Measurements from ENCODE around the gene RPRD1A. TPM values are rescaled to one million over a fixed set of nuclear protein-coding genes. Genes with fewer than 3 reads are reported as not detected.

The RPRD1A gene
- total and polyA plus RNA-seq, 7 experiments from 2014 or later: 11.8 to 51.3 (median 27.6) TPM

- Mint-ChIP-seq H3K27ac (peak overlapping the region in 2 of 9 donors; percentile 14 to 27), H3K36me3 (peaks cover 0 to 40% (median 39%) of the 10 kb centered on the region in 5 donors), H3K27me3 (no peaks in the 10 kb centered on the region), H3K4me3 (peak overlapping the region in 4 of 10 donors; percentile 5 to 41 (median 25)), H3K9me3 (peaks cover 0 to 21% (median 8%) of the 10 kb centered on the region in 11 donors), H3K4me1 (peaks cover 8 to 75% (median 71%) of the 10 kb centered on the region in 7 donors)
- intact Hi-C loops (cut with micrococcal nuclease): no loop called here
- H3K36me3 ChIP-seq (ENCODE audit: control insufficient read depth in 2 of 3, insufficient read depth in 3 of 3, low read length in 3 of 3): peaks cover 0 to 11% (median 0%) of the 10 kb centered on the region in 3 experiments
- ChIA-PET POLR2A (no interaction called here), CTCF (no interaction called here)
- H3K27me3 ChIP-seq (ENCODE audit: control insufficient read depth in 2 of 2, insufficient read depth in 2 of 2, low read length in 2 of 2): no peaks in the 10 kb centered on the region
- ATAC-seq (no peak), DNase-seq (no peak)
- no peak overlapping the region for H3K4me3 ChIP-seq (ENCODE audit: low read length)
- peaks cover 0 to 9% (median 0%) of the 10 kb centered on the region in 3 experiments for H3K9me3 ChIP-seq (ENCODE audit: control insufficient read depth in 2 of 3, low read length in 3 of 3)
- H3K27ac ChIP-seq (ENCODE audit: low read depth, low read length): no peak overlapping the region
- H3K4me1 ChIP-seq (ENCODE audit: control insufficient read depth in 2 of 2, insufficient read depth in 2 of 2, low read length in 2 of 2): peaks cover 0 to 10% of the 10 kb centered on the region in 2 donors
Measured at GRCh38 chr18:36043153-36043552, 24.2 kb downstream of the RPRD1A start.

GRCh38 chr18:36041146-36041545 is 26.2 kb downstream of the RPRD1A start:
- Histone ChIP-seq H3K27ac (ENCODE audit: low read depth, low read length) (no peak overlapping the region), H3K36me3 (ENCODE audit: control insufficient read depth in 2 of 3, insufficient read depth in 3 of 3, low read length in 3 of 3) (peaks cover 0 to 18% (median 0%) of the 10 kb centered on the region in 3 experiments), H3K9me3 (ENCODE audit: control insufficient read depth in 2 of 3, low read length in 3 of 3) (peaks cover 0 to 12% (median 0%) of the 10 kb centered on the region in 3 experiments), H3K4me1 (ENCODE audit: control insufficient read depth in 2 of 2, insufficient read depth in 2 of 2, low read length in 2 of 2) (peaks cover 0 to 10% of the 10 kb centered on the region in 2 donors), H3K4me3 (ENCODE audit: low read length) (no peak overlapping the region), H3K27me3 (ENCODE audit: control insufficient read depth in 2 of 2, insufficient read depth in 2 of 2, low read length in 2 of 2) (no peaks in the 10 kb centered on the region)
- ChIA-PET CTCF (no interaction called here), POLR2A (no interaction called here)
- Mint-ChIP-seq H3K9me3 (peaks cover 0 to 21% (median 9%) of the 10 kb centered on the region in 11 donors), H3K27ac (peak overlapping the region in 4 of 9 donors; percentile 6 to 57 (median 11)), H3K4me1 (peaks cover 10 to 74% (median 64%) of the 10 kb centered on the region in 7 donors), H3K36me3 (peaks cover 5 to 44% (median 40%) of the 10 kb centered on the region in 5 donors), H3K4me3 (peak overlapping the region in 2 of 10 donors; percentile 8 to 41), H3K27me3 (no peaks in the 10 kb centered on the region)
- no peak for DNase-seq
- intact Hi-C loops (cut with micrococcal nuclease): no loop called here
- ATAC-seq: no peak

GRCh38 chr18:36038102-36038663 is 29.2 kb downstream of the RPRD1A start:
- peaks cover 0 to 12% (median 0%) of the 10 kb centered on the region in 3 experiments for H3K9me3 ChIP-seq (ENCODE audit: control insufficient read depth in 2 of 3, low read length in 3 of 3)
- Mint-ChIP-seq H3K4me3 (no peak overlapping the region), H3K4me1 (peaks cover 23 to 72% (median 65%) of the 10 kb centered on the region in 7 donors), H3K9me3 (peaks cover 0 to 21% (median 9%) of the 10 kb centered on the region in 11 donors), H3K27me3 (no peaks in the 10 kb centered on the region), H3K36me3 (peaks cover 5 to 51% (median 38%) of the 10 kb centered on the region in 5 donors), H3K27ac (no peak overlapping the region)
- H3K27ac ChIP-seq (ENCODE audit: low read depth, low read length): no peak overlapping the region
- intact Hi-C loops (cut with micrococcal nuclease): no loop called here
- ATAC-seq (no peak), DNase-seq (no peak)
- CTCF ChIA-PET: no interaction called here
- H3K27me3 ChIP-seq (ENCODE audit: control insufficient read depth in 2 of 2, insufficient read depth in 2 of 2, low read length in 2 of 2): no peaks in the 10 kb centered on the region
- POLR2A ChIA-PET: no interaction called here
- no peak overlapping the region for H3K4me3 ChIP-seq (ENCODE audit: low read length)
- H3K36me3 ChIP-seq (ENCODE audit: control insufficient read depth in 2 of 3, insufficient read depth in 3 of 3, low read length in 3 of 3): peaks cover 0 to 18% (median 0%) of the 10 kb centered on the region in 3 experiments
- peaks cover 5 to 7% of the 10 kb centered on the region in 2 donors for H3K4me1 ChIP-seq (ENCODE audit: control insufficient read depth in 2 of 2, insufficient read depth in 2 of 2, low read length in 2 of 2)

- Histone ChIP-seq H3K27me3 (ENCODE audit: control insufficient read depth in 2 of 2, insufficient read depth in 2 of 2, low read length in 2 of 2) (no peaks in the 10 kb centered on the region), H3K9me3 (ENCODE audit: control insufficient read depth in 2 of 3, low read length in 3 of 3) (peaks cover 0 to 12% (median 0%) of the 10 kb centered on the region in 3 experiments), H3K36me3 (ENCODE audit: control insufficient read depth in 2 of 3, insufficient read depth in 3 of 3, low read length in 3 of 3) (peaks cover 0 to 19% (median 0%) of the 10 kb centered on the region in 3 experiments), H3K4me1 (ENCODE audit: control insufficient read depth in 2 of 2, insufficient read depth in 2 of 2, low read length in 2 of 2) (peaks cover 0 to 7% of the 10 kb centered on the region in 2 donors), H3K27ac (ENCODE audit: low read depth, low read length) (no peak overlapping the region), H3K4me3 (ENCODE audit: low read length) (no peak overlapping the region)
- Mint-ChIP-seq H3K27me3 (no peaks in the 10 kb centered on the region), H3K36me3 (peaks cover 5 to 45% (median 39%) of the 10 kb centered on the region in 5 donors), H3K9me3 (peaks cover 0 to 21% (median 8%) of the 10 kb centered on the region in 11 donors), H3K4me3 (peak overlapping the region in 1 of 10 donors; percentile 32), H3K27ac (peak overlapping the region in 5 of 9 donors; percentile 3 to 79 (median 23)), H3K4me1 (peaks cover 24 to 60% (median 55%) of the 10 kb centered on the region in 7 donors)
- ChIA-PET CTCF (interaction anchor here (1.2 kb wide), 1 partner anchor 17 kb away, joined by 3 read pairs; no protein-coding TSS in a partner anchor), POLR2A (no interaction called here)
- intact Hi-C loops (cut with micrococcal nuclease): no loop called here
- DNase-seq (no peak), ATAC-seq (no peak)
Measured at GRCh38 chr18:36035253-36035652, 32.1 kb downstream of the RPRD1A start.

- Mint-ChIP-seq H3K4me1 (peaks cover 23 to 58% (median 50%) of the 10 kb centered on the region in 7 donors), H3K9me3 (peaks cover 0 to 21% (median 5%) of the 10 kb centered on the region in 11 donors), H3K4me3 (no peak overlapping the region), H3K27ac (peak overlapping the region in 6 of 9 donors; percentile 19 to 70 (median 32)), H3K27me3 (no peaks in the 10 kb centered on the region), H3K36me3 (peaks cover 5 to 36% (median 32%) of the 10 kb centered on the region in 5 donors)
- Histone ChIP-seq H3K27ac (ENCODE audit: low read depth, low read length) (no peak overlapping the region), H3K4me1 (ENCODE audit: control insufficient read depth in 2 of 2, insufficient read depth in 2 of 2, low read length in 2 of 2) (peaks cover 0 to 7% of the 10 kb centered on the region in 2 donors), H3K4me3 (ENCODE audit: low read length) (no peak overlapping the region), H3K36me3 (ENCODE audit: control insufficient read depth in 2 of 3, insufficient read depth in 3 of 3, low read length in 3 of 3) (peaks cover 0 to 22% (median 0%) of the 10 kb centered on the region in 3 experiments), H3K9me3 (ENCODE audit: control insufficient read depth in 2 of 3, low read length in 3 of 3) (peaks cover 0 to 12% (median 0%) of the 10 kb centered on the region in 3 experiments), H3K27me3 (ENCODE audit: control insufficient read depth in 2 of 2, insufficient read depth in 2 of 2, low read length in 2 of 2) (no peaks in the 10 kb centered on the region)
- DNase-seq (no peak), ATAC-seq (no peak)
- POLR2A ChIA-PET: interaction anchor here (0.6 kb wide), 1 partner anchor 49 kb away, joined by 5 read pairs; no protein-coding TSS in a partner anchor
- intact Hi-C loops (cut with micrococcal nuclease): no loop called here
- CTCF ChIA-PET: interaction anchor here (0.6 to 1.2 kb wide), 2 partner anchors 16 to 27 kb away, joined by 3 to 4 read pairs; no protein-coding TSS in a partner anchor
Measured at GRCh38 chr18:36034299-36034895, 33.0 kb downstream of the RPRD1A start.

GRCh38 chr18:36031903-36032302 is 35.5 kb downstream of the RPRD1A start:
- H3K36me3 Mint-ChIP-seq: peaks cover 0 to 16% (median 13%) of the 10 kb centered on the region in 5 donors
- DNase-seq: no peak
- no peak overlapping the region for H3K4me3 Mint-ChIP-seq
- no peaks in the 10 kb centered on the region for H3K27me3 Mint-ChIP-seq
- peaks cover 22 to 65% (median 51%) of the 10 kb centered on the region in 7 donors for H3K4me1 Mint-ChIP-seq
- ChIA-PET CTCF (interaction anchor here (1.4 kb wide), 1 partner anchor 14 kb away, joined by 7 read pairs; no protein-coding TSS in a partner anchor), POLR2A (no interaction called here)
- H3K27ac ChIP-seq (ENCODE audit: low read depth, low read length): no peak overlapping the region
- H3K9me3 Mint-ChIP-seq: peaks cover 0 to 1% (median 0%) of the 10 kb centered on the region in 11 donors
- no peak for ATAC-seq
- H3K9me3 ChIP-seq (ENCODE audit: control insufficient read depth in 2 of 3, low read length in 3 of 3): no peaks in the 10 kb centered on the region
- intact Hi-C loops (cut with micrococcal nuclease): no loop called here
- no peak overlapping the region for H3K4me3 ChIP-seq (ENCODE audit: low read length)
- H3K4me1 ChIP-seq (ENCODE audit: control insufficient read depth in 2 of 2, insufficient read depth in 2 of 2, low read length in 2 of 2): peaks cover 0 to 7% of the 10 kb centered on the region in 2 donors
- H3K27me3 ChIP-seq (ENCODE audit: control insufficient read depth in 2 of 2, insufficient read depth in 2 of 2, low read length in 2 of 2): no peaks in the 10 kb centered on the region
- H3K27ac Mint-ChIP-seq: peak overlapping the region in 6 of 9 donors; percentile 5 to 66 (median 46)
- peaks cover 0 to 11% (median 0%) of the 10 kb centered on the region in 3 experiments for H3K36me3 ChIP-seq (ENCODE audit: control insufficient read depth in 2 of 3, insufficient read depth in 3 of 3, low read length in 3 of 3)

All from naive thymus-derived CD4-positive, alpha-beta T cell (primary cell).